ENCODE data around the gene AKR1C8.
A peak's percentile ranks its signal among the peaks of the same experiment; 100 is the strongest.
"Not testable (repeated sequence)": the region's sequence is repeated elsewhere in the genome, so short reads cannot be mapped to it uniquely, and the experiment has no call there.

The AKR1C8 gene

DNA sequence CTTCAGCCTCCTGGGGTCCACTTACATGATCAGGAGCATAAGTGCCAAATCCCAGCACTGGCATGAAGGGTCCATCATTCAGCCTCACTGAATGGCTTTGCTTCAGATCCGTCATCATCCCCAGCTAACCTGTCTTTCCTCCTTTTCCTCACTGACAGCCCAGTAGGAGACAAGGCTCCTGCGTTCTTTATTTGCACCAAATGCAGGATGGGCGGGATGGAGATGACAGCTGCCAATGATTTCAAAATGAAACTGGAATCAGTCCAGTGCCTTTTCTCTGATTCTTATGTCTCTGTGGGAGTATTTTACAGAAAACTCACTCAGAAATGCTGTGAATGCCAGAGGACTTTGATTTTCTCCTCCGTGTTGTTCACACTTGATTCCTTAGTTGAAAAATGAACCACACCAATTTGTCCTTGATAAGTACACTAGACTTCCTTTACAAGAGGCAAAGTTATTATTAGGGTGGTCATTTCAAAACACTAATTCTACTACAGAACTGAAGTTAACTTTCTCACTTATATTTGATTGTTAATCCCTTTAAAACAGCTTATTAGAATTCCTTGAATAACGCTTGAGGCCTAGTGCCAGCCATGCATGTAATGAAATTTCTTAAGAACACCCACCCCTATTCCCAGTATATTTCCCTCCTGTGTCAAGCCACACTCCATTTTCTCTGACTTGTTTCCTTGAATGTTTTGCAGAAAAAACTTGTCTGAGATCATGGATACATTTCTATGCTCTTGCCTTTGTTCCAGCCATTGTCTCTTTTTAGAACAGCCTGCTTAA lies at the start of gene AKR1C8:
AKR1C8 (minus strand) TSS at position 164 of the 789 bp plus-strand sequence; CDS start at position 118, 46 bp downstream.
- DNase-seq (ENCODE audit: low read depth, low spot score): no peak
- no peak within 1 kb of the TSS for H3K27ac ChIP-seq

DNA sequence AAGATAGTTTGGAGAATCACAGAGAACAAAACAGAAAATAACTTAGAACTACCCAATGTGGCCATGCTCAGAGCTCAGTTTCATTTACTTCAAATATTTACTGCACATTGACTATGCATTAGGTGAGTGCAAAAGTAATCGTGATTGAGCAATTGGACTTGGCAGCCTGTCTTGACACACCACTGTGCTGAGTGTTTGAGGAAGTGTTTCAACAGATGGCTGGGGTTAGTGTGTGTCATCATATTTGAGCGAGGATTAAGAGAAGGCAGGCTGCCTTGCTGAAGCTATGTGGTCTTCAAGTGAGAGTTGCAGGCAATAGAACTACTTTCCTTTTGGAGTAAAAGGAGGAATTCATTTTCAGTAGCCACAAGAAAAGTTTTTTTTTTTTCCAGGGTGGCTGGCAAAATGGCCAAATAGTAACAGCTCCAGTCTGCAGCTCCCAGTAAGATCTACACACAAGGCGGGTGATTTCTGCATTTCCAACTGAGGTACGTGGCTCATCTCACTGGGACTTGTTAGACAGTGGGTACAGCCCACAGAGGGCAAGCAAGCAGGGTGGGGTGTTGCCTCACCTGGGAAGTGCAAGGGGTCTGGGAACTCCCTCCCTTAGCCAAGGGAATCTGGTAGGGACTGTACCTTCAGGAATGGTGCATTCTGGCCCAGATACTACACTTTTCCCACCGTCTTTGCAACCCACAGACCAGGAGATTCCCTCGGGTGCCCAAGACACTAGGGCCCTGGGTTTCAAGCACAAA lies 49.3 kb upstream of the AKR1C8 start:
- peak; percentile 90 for DNase-seq (ENCODE audit: low read depth, low spot score)
- no peak overlapping the region for H3K27ac ChIP-seq

DNA sequence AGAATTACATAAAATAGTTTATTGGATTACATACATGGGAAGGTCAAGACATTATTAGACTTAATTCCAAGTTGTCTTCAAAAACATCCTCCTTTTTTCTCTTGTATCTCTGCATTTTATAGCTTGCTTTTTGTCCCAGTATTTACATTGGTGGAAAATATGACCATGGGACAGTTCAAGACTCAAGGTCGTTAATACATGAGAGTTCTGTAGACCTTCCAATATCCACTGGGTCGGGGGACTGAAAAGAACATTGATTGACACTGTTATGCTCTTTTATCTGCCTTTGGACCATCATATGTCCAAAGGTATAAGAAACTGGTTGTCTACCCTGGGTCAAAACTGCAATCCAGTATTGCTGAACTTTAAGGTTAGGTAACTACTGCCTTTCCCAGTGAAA lies 48.4 kb upstream of the AKR1C8 start:
- H3K27ac ChIP-seq: no peak overlapping the region
- no peak for DNase-seq (ENCODE audit: low read depth, low spot score)

DNA sequence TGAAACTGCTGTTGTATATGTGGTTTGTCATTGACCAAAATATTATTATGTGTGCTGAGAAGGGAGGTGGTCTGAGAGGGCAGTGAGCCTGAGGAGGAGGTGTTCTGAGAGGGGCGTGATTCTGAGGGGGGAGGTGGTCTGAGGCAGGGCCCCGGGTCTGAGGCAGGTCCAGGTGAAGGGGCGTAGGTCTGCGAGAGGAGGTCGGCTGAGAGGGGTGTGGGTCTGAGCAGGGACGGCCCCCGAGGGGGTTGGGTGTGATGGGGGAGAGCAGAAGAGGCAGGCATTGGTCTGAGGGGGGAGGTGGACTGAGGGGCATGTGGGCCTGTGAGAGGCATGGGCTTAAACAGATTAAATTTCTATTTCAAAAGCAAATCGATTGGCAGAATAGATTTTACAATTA lies 44.1 kb upstream of the AKR1C8 start:
- H3K27ac ChIP-seq: no peak overlapping the region
- DNase-seq (ENCODE audit: low read depth, low spot score): no peak

DNA sequence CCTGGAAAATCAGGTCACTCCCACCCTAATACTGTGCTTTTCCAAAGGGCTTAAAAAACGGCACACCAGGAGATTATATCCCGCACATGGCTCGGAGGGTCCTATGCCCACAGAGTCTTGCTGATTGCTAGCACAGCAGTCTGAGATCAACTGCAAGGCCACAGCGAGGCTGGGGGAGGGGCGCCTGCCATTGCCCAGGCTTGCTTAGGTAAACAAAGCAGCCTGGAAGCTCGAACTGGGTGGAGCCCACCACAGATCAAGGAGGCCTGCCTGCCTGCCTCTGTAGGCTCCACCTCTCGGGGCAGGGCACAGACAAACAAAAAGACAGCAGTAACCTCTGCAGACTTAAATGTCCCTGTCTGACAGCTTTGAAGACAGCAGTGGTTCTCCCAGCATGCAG lies 38.0 kb upstream of the AKR1C8 start:
- not testable (repeated sequence) for DNase-seq (ENCODE audit: low read depth, low spot score); H3K27ac ChIP-seq

DNA sequence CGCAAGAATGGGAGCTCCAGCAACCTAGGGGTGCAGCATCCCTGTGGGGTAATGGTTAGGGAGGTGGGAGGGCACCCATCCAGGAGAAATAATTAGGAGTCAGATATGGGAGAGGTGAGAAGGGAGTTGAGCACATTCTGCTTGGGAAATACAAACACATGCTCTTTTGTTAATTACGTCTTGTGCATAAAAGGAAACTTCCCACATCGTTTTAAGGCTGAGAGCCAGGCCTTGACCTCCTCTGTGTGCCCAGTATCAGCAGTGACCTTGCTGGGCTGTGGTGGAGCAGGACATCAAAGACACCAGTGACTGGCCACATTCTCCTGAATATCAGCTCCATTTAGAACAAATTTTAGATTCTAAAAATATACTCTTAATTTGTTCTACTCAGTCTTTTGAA lies 34.3 kb upstream of the AKR1C8 start:
- no peak overlapping the region for H3K27ac ChIP-seq
- DNase-seq (ENCODE audit: low read depth, low spot score): no peak

DNA sequence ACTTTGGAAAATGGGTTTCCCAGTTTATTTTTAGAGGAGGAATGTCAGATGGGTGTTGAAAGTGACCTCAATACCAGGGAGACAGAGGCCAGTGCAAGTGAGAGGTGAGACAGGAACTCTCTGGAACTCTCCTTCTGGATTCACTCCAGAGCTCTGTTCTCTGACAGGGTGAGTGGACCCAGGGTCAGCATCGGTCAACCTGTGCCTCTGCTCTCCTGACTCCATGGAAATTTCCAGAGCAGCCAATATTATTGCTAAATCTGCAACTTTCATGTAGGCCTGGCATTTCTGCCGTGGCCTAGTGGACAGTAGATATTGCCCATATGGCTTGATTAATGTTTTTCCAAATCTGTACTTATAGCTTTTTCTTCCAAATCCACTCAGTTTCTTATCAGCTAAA lies 31.9 kb upstream of the AKR1C8 start:
- no peak for DNase-seq (ENCODE audit: low read depth, low spot score)
- no peak overlapping the region for H3K27ac ChIP-seq

DNA sequence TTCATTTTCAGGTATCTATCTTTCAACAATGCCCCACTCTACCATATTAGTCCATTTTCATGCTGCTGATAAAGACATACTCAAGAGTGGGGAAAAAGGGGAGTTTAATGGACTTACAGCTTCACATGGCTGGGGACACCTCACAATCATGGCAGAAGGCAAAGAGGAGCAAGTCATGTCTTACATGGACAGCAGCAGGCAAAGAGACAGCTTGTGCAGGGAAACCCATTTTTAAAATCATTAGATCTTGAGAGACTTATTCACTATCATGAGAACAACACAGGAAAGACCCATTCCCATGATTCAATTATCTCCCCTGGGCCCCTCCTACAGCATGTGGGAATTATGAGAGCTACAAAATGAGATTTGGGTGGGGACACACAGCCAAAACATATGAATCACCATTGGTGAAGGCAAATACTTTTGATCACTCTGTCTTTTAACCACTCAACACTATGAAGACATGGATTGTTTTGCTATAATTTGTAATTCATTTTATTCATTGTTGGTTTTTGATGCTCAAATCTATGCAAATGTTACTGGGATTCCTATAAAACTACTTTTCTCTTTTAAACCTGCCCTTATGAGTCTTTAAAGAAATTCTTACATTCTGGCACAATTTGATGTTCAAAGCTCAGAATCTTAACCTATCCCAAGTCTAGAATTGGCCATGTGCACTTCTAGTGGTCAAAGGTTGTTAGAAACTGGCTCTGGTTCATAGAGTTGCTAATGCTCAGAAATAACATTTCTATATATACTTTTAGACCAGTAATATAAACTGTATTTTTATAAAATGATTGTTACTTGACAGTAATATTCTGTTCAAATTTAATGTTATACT lies 27.0 kb upstream of the AKR1C8 start:
- no peak overlapping the region for H3K27ac ChIP-seq
- DNase-seq (ENCODE audit: low read depth, low spot score): no peak

DNA sequence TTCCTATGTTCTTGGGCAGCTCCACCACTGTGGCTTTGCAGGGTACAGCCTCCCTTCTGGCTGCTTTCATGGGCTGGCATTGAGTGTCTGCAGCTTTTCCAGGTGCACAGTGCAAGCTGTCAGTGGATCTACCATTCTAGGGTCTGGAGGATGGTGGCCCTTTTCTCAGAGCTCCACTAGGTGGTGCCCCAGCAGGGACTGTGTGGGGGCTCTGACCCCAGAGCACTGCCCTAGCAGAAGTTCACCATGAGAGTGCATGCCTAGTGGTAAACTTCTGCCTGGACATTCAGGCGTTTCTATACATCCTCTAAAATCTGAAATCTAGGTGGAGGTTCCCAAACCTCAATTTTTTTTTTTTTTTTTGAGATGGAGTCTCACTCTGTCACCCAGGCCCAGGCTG lies 25.3 kb upstream of the AKR1C8 start:
- not testable (repeated sequence) for DNase-seq (ENCODE audit: low read depth, low spot score)

DNA sequence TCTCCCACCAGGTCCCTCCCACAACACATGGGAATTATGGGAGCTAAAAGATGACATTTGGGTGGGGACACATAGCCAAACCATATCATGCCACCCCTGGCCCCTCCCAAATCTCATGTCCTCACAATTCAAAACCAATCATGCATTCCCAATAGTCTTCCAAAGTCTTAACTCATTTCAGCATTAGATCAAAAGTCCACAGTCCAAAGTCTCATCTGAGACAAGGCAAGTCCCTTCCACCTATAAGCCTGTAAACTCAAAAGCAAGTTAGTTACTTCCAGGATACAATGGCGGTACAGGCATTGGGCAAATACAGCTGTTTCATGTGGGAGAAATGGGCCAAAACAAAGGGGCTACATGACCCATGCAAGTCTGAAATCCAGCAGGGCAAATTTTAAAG lies 24.8 kb upstream of the AKR1C8 start:
- H3K27ac ChIP-seq; DNase-seq (ENCODE audit: low read depth, low spot score): not testable (repeated sequence)

More for the DNA sequence above, 25.3 kb upstream of the AKR1C8 start:
- H3K27ac ChIP-seq: not testable (repeated sequence)

DNA sequence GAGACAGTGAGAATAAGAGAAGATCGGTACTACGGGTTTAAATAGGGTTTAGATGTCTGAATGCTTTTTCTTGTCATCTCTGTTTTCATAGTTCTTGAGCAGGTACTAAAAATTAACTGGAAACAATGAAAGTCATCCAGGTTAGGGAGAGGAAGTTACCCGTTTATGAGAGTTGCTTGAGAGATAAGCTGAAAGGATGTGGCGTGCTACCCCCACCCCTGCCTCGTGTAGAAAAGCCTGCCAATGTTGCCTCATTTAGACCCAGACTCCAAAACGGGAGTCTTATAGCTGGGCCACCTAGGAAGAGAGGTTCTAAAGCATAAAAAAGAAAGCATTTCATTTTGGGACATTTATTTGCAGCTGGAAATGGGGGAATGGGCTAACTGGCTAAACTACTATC lies 21.8 kb upstream of the AKR1C8 start:
- no peak overlapping the region for H3K27ac ChIP-seq
- no peak for DNase-seq (ENCODE audit: low read depth, low spot score)

DNA sequence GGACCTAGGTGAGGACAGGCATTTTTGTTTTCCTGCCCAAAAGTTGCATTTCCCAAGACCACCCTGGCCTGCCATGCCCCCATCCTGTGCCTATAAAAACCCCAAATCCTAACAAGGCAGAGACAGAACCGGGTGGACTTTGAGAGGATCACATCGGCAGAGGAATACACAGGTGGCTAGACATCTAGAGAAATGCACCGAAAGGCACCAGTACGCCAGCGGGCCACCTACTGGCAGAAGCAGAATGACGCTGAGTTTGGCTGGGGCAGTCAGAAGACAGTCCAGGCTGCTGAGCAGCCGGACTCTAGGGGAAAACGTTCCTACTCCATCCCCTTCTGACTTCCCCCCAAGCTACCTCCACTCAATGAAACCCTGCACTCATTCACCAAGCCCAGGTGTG lies 14.4 kb upstream of the AKR1C8 start:
- no peak for DNase-seq (ENCODE audit: low read depth, low spot score)
- no peak overlapping the region for H3K27ac ChIP-seq

DNA sequence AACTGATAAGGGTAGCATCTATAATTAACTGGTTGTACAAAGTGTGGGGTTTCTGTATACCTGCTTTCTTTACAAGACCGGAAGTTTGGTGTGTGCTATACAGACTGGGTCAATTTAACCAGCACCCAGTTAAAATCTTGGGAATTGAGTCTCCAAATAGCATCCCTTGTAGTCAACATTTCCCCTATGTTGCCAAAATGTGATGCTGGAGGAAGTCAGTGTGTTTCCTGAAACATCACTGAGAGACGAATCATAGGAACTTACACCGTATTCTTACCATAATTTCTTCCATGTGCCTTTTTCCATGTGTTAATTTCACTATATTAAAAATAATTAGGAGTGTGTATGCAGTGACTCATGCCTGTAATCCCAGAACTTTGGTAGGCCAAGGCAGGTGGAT lies 13.4 kb upstream of the AKR1C8 start:
- no peak for DNase-seq (ENCODE audit: low read depth, low spot score)
- H3K27ac ChIP-seq: no peak overlapping the region

DNA sequence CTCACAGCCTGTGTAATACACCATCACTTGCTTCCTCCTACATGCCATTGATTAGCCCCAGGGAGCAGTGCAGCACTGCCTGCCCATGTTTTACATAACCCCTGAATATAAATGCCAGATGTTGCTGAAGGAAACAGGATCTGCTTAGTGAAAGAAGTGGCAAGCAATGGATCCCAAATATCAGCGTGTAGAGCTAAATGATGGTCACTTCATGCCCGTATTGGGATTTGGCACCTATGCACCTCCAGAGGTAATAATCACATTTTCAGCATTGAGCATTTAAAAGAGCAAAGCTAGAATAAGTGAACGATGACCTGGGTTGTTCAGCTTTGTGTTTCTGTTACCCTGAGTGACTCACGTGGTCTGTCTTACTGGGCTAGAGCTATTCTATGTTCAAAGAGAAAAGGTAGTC lies 11.8 kb upstream of the AKR1C8 start, which contains the start of gene AKR1C4:
AKR1C4 (plus strand) TSS at position 136 of the 412 bp plus-strand sequence; CDS start at position 167, 31 bp downstream.
- H3K27ac ChIP-seq: no peak within 1 kb of the TSS
- DNase-seq (ENCODE audit: low read depth, low spot score): no peak

DNA sequence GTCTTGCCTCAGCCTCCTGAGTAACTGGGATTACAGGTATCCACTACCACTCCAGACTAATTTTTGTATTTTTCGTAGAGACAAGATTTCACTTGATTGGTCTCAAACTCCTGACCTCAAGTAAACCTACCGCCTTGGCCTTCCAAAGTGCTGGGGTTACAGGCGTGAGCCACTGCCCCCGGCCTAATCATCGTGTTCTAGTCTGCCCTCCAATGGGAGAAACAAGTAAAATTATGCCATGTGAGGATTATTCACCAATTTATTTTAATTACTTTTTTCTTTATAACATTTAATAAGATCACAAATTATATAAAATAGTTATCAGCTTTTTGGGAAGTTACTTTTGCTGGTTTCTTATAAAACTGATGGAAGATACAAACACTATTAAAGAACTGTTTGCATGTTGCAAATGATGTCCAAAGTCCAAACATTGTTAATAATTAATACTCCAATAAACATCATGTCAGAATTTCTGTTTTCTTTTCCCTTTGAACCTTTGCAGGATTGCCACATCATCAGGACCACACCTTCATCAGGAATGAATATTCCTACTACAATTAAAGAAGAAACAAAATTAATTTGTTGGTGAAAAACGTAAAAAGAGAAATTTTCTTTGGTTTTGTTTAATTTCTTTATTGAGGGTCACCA lies 10.9 kb upstream of the AKR1C8 start:
- DNase-seq (ENCODE audit: low read depth, low spot score): no peak
- H3K27ac ChIP-seq: no peak overlapping the region

DNA sequence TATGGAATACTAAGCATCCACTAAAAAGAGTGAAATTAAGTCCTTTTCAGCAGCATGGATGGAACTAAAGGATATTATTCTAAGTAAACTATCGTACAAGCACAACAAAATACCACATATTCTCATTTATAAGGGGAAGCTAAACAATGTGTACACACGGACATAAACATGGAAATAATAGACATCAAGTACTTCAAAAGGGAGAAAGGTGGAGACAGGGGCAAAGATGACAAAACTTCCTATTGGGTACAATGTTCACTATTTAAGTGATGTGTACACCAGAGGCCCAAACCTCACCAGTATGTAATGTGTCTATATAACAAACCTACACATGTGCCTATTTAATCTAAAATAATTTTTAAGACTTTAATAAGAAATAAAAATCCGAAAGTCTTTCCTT lies 9.5 kb upstream of the AKR1C8 start:
- no peak for DNase-seq (ENCODE audit: low read depth, low spot score)
- H3K27ac ChIP-seq: no peak overlapping the region

DNA sequence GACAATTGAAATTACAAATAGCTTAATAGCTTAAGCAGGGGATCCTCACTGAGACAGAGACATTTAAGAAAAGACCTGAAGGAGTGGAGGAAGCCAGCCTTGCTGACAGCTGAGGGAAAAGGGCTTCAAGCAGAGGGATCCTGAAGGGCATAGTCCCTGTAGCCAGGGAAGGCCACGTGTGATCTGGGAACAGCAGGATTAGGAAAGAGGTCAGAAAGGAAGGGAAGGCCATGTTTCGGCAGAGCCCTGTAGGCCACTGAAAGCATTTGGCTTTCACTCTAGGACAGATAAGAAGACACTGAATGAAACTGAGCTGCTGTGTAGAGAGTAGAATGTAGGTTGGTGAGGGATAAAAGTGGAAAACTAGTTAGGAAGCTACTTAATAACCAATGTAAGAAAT lies 3.4 kb upstream of the AKR1C8 start:
- no peak for DNase-seq (ENCODE audit: low read depth, low spot score)
- no peak overlapping the region for H3K27ac ChIP-seq

DNA sequence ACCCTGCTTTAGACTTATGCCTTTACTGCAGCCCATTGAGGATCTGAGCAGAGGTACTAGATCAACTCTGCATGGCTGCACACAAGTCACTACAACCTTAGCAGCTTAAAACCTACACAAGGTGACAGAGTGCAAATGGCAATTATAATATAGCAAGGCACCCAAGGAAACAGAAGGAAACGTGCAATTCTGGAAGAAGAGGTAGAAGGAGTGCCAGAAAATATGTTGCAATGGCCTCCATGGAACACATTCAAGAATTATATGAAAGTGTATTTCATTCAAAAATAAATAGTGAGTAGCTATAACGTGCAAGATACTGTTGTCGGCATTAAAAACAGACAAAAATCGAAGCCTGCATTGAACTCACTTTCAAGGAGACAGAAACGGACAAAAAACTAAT lies 2.9 kb upstream of the AKR1C8 start:
- H3K27ac ChIP-seq: no peak overlapping the region
- DNase-seq (ENCODE audit: low read depth, low spot score): no peak

DNA sequence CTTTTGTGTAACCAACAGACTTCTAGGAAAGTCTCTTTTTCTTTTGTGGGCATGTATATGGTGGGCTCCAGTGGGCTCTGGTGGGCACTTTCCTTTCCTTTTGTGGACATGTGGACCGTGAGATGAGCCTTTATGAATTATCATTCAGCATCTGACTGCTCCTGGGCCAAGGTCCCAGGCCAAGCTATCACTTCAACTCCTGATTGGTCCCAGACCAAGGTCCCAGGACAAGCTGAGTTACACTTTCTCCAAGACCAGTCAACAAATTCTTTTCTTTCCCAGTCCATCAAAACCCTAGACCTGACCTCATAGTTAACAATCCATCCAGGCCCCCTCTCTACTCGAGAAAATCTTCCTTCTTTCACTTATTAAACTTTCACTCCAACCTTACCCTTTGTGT lies 1.0 kb downstream of the AKR1C8 start:
- no peak for DNase-seq (ENCODE audit: low read depth, low spot score)
- H3K27ac ChIP-seq: no peak overlapping the region

DNA sequence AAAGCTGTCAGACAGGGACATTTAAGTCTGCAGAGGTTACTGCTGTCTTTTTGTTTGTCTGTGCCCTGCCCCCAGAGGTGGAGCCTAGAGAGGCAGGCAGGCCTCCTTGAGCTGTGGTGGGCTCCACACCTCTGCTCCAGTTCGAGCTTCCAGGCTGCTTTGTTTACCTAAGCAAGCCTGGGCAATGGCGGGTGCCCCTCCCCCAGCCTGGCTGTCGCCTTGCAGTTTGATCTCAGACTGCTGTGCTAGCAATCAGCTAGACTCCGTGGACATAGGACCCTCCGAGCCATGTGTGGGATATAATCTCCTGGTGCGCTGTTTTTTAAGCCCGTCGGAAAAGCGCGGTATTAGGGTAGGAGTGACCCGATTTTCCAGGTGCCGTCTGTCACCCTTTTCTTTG lies 4.4 kb downstream of the AKR1C8 start:
- not testable (repeated sequence) for H3K27ac ChIP-seq; DNase-seq (ENCODE audit: low read depth, low spot score)
